Thyroid gland (tissue), 4 donors: ENCODE results near the gene ZNF337.

Experiments used
- CTCF ChIP-seq, 6 experiments: fragments of 200-600 bp in 3 of 6; fragments of 450-650 bp in 3 of 6; sonication (generic) in 3 of 6; IDR thresholded peaks; one replicate each; pipeline ENCODE4 v1.5.1; 2016 to 2019; ENCODE audit warnings: antibody characterized with exemption in 6 of 6, mild to moderate bottlenecking in 2 of 6, inconsistent platforms in 1 of 6, moderate library complexity in 1 of 6
- POLR2A ChIP-seq, 2 donors: fragments of 450-650 bp; IDR thresholded peaks; one replicate each; pipeline ENCODE4 v1.6.1; 2017; ENCODE audit warnings: antibody characterized with exemption in 2 of 2, mild to moderate bottlenecking in 2 of 2, moderate library complexity in 1 of 2

- TF ChIP-seq POLR2A (IDR thresholded peaks at IDR 0.05) (no peak), CTCF (IDR thresholded peaks at IDR 0.05) (no peak)
Measured at GRCh38 chr20:25745100-25745499, 48.4 kb upstream of the ZNF337 start.
